Neural crest cell (in vitro differentiated cells): ENCODE results near the gene SELENOW. TPM values are rescaled to one million over a fixed set of nuclear protein-coding genes. Genes with fewer than 3 reads are reported as not detected.
A peak's percentile ranks its signal among the peaks of the same experiment; 100 is the strongest.
"Not testable (repeated sequence)": the region's sequence is repeated elsewhere in the genome, so short reads cannot be mapped to it uniquely, and the experiment has no call there.

ENCODE experiments used
- DNase-seq: peaks from one replicate; pipeline ENCODE4 v3.0.0; 2021; ENCODE audit warnings: low read depth, mixed read lengths, low spot score
- H3K27ac Mint-ChIP-seq: one replicate; pipeline ENCODE4 v1.8.0; 2021; ENCODE audit warnings: mild to moderate bottlenecking, mixed read lengths; ENCODE audit not compliant: unreplicated experiment
- H3K27me3 Mint-ChIP-seq: 2 replicates; pipeline ENCODE4 v1.8.0; 2021; ENCODE audit warnings: low read depth, mild to moderate bottlenecking, mixed read lengths
- H3K36me3 Mint-ChIP-seq: 2 replicates; pipeline ENCODE4 v1.8.0; 2021; ENCODE audit warnings: low read depth, mild to moderate bottlenecking, mixed read lengths
- H3K4me1 Mint-ChIP-seq: 2 replicates; pipeline ENCODE4 v1.8.0; 2021; ENCODE audit warnings: mixed read lengths
- H3K4me3 Mint-ChIP-seq: one replicate; pipeline ENCODE4 v1.8.0; 2021; ENCODE audit warnings: mild to moderate bottlenecking, mixed read lengths
- H3K9me3 Mint-ChIP-seq: 2 replicates; pipeline ENCODE4 v1.8.0; 2021; ENCODE audit warnings: mixed read lengths
- total RNA-seq: library from RNA; stranded (reverse); gene quantifications from 2 replicates; pipeline ENCODE4 v1.2.1, GENCODE V29; 2021
- TF ChIP-seq, protein P1 (sequence below): fragments of 200-600 bp; sonication (generic); conservative IDR thresholded peaks from 2 replicates; pipeline ENCODE4 v1.5.0; 2021; ENCODE audit warnings: antibody characterized with exemption, mild to moderate bottlenecking

Gene SELENOW
- total RNA-seq, 1 donor from 2014 or later: 175 TPM

DNA sequence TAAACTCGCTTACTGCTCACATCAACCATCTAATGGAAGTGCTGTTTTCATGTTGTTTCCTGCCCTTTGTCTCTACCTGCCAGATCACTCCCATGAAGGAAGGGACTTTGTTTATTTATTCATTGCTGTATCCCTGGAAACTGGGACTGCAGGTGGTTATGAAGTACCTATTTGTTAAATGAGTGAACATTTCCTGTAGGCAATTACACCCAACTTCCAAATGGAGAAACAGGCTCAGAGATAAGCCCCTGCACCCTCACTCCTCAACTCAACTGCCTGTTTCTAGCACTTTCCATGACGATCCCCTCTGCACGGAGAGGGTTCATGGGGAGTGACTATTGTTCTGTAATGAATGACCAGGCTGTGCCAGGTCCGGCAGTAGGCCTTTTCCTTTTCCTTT is 1.9 kb upstream of the SELENOW start:
- Mint-ChIP-seq H3K27ac (no peak overlapping the region), H3K9me3 (no peaks in the 10 kb centered on the region), H3K4me3 (peak overlapping the region; percentile 49), H3K4me1 (peaks cover 37% of the 10 kb centered on the region), H3K27me3 (no peaks in the 10 kb centered on the region), H3K36me3 (peaks cover 5% of the 10 kb centered on the region)
- TF ChIP-seq, protein P1, sequence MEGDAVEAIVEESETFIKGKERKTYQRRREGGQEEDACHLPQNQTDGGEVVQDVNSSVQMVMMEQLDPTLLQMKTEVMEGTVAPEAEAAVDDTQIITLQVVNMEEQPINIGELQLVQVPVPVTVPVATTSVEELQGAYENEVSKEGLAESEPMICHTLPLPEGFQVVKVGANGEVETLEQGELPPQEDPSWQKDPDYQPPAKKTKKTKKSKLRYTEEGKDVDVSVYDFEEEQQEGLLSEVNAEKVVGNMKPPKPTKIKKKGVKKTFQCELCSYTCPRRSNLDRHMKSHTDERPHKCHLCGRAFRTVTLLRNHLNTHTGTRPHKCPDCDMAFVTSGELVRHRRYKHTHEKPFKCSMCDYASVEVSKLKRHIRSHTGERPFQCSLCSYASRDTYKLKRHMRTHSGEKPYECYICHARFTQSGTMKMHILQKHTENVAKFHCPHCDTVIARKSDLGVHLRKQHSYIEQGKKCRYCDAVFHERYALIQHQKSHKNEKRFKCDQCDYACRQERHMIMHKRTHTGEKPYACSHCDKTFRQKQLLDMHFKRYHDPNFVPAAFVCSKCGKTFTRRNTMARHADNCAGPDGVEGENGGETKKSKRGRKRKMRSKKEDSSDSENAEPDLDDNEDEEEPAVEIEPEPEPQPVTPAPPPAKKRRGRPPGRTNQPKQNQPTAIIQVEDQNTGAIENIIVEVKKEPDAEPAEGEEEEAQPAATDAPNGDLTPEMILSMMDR: no peak
- no peak for DNase-seq

DNA sequence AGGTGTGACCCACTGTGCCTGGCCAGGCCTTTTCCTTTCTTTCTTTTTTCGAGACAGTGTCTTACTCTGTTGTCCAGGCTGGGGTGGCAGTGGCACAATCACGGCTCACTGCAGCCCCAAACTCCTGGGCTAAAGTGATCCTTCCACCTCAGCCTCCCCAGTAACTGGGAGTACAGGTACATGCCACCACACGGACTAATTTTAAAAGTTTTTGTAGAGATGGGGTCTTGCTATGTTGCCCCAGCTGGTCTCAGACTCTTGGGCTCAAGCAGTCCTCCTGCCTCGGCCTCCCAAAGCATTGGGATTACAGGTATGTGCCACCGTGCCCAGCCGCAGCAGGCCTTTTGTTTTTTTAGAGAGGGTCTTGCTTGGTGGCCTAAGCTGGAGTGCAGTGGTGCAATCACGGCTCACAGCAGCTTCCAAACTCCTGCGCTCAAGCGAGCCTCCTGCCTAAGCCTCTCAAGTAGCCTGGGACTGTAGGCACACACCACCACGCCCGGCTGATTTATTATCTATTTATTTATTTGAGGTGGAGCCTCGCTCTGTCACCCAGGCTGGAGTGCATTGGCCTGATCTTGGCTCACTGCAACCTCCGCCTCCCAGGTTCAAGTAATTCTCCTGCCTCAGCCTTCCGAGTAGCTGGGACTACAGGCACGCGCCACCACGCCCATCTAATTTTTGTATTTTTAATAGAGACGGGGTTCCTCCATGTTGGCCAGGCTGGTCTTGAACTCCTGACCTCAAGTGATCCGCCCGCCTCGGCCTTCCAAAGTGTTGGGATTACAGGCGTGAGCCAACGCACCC is 1.1 kb upstream of the SELENOW start:
- H3K27me3 Mint-ChIP-seq, DNase-seq, H3K9me3 Mint-ChIP-seq, H3K36me3 Mint-ChIP-seq: not testable (repeated sequence)
- Mint-ChIP-seq H3K4me1 (peaks cover 37% of the 10 kb centered on the region), H3K4me3 (peak overlapping the region; percentile 92), H3K27ac (peak overlapping the region; percentile 98)

DNA sequence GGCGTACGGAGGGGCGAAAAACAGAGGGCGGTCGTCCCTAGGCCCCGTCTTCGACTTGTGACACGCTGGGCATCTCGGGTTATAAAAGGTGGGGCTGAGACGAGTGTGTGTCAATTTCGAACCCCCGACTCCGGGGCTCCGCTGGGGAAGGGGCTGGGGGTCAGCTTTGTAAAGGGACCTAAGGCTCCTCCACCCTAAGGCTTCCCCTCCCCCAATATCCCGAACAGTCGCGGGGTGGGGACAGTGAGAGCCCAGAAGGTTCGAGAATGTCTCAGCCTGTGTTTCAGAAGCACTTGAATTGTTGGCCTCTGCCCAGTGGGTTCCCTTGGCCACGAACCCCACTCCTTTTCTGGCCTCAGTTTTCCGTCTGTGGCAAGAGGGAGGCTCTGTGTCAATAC is 450 bp downstream of the SELENOW start:
- H3K27me3 Mint-ChIP-seq: no peaks in the 10 kb centered on the region
- DNase-seq: no peak

DNA sequence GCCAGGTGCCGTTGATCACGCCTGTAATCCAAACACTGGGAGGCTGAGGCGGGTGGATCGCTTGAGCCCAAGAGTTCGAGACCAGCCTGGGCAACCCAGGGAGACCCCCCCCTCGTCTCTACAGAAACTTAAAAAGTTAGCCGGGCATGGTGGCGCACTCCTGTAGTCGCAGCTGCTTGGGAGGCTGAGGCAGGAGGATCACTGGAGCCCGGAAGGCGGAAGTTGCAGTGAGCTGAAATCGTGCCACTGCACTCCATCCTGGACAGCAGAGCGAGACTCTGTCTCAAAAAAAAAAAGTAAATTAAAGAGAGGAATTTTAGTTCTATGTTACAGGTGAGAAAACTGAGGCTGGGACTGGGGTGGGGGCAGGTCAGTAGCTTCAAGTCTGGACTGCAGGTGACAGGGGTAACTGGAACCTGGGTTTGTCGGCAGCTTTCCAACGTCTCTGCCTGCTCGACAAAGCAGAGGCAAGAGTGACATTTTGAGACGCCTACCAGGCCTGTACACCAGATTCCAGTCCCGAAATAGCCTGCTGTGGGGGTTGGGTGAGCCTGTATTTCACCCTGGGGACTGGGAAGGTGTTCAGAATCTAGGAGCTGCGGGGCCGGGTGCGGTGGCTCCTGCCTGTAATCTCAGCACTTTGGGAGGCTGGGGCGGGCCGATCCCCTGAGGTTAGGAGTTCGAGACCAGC is 1.2 kb downstream of the SELENOW start:
- Mint-ChIP-seq H3K27me3 (no peaks in the 10 kb centered on the region), H3K27ac (peak overlapping the region; percentile 21), H3K4me1 (peaks cover 21% of the 10 kb centered on the region), H3K36me3 (peaks cover 13% of the 10 kb centered on the region), H3K4me3 (peak overlapping the region; percentile 92), H3K9me3 (no peaks in the 10 kb centered on the region)
- DNase-seq: no peak
- TF ChIP-seq, protein P1: no peak

More for the DNA sequence above, 450 bp downstream of the SELENOW start:
- H3K9me3 Mint-ChIP-seq: no peaks in the 10 kb centered on the region
- TF ChIP-seq, protein P1: no peak
- H3K27ac Mint-ChIP-seq: peak overlapping the region; percentile 21
- peaks cover 8% of the 10 kb centered on the region for H3K36me3 Mint-ChIP-seq
- peaks cover 25% of the 10 kb centered on the region for H3K4me1 Mint-ChIP-seq
- H3K4me3 Mint-ChIP-seq: peak overlapping the region; percentile 92

DNA sequence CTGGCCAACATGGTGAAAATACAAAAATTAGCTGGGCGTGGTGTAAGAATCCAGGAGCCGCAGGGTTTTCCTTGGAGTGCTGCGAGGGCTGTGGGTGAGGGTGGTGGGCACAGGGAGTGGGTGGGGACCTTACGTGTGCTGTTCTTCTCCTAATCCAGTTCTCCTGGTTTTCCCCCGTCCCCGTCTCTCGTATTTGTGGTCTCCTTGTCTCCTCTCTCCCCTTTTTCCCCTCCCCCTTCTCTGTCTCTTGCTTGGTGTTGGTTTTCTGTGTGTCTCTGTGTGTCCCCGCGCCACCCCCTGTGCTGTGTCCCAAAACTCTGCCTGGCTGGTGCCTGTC is 1.7 kb downstream of the SELENOW start:
- no peak for DNase-seq
- Mint-ChIP-seq H3K9me3 (no peaks in the 10 kb centered on the region), H3K27me3 (no peaks in the 10 kb centered on the region), H3K36me3 (peaks cover 13% of the 10 kb centered on the region), H3K4me3 (peak overlapping the region; percentile 78), H3K27ac (no peak overlapping the region), H3K4me1 (peaks cover 21% of the 10 kb centered on the region)
- TF ChIP-seq, protein P1: no peak
